ENCODE measurements around the gene CTNND1. TPM values are rescaled to one million over a fixed set of nuclear protein-coding genes. Genes with fewer than 3 reads are reported as not detected.
A peak's percentile ranks its signal among the peaks of the same experiment; 100 is the strongest.

The CTNND1 gene
- total and polyA plus RNA-seq, 12 donors: 28.9 to 85.6 (median 64.4) TPM

- H3K4me3 ChIP-seq: no peak overlapping the region
- TF ChIP-seq CTCF (IDR thresholded peaks at IDR 0.05): no peak
- intact Hi-C loops (cut with DNase I): no loop called here
- H3K27ac ChIP-seq: peak overlapping the region in 6 of 10 donors; percentile 10 to 62 (median 45)
- H3K27me3 ChIP-seq: no peaks in the 10 kb centered on the region
- WGBS, 2 donors: 69 to 70% methylated on average over 4 of the region's 4 CpGs
- no peak for DNase-seq
- H3K36me3 ChIP-seq: peaks cover 0 to 26% (median 0%) of the 10 kb centered on the region in 9 donors
- H3K9me3 ChIP-seq: no peaks in the 10 kb centered on the region
- peaks cover 19 to 98% (median 87%) of the 10 kb centered on the region in 9 donors for H3K4me1 ChIP-seq
- no peak for ATAC-seq
Observed at GRCh38 chr11:57787006-57787604, 25.5 kb downstream of the CTNND1 start.

GRCh38 chr11:57787920-57788702 is 26.5 kb downstream of the CTNND1 start:
- 59 to 60% methylated on average over 6 of the region's 6 CpGs for whole genome bisulfite sequencing, 2 donors
- Histone ChIP-seq H3K36me3 (peaks cover 0 to 34% (median under 1%) of the 10 kb centered on the region in 9 donors), H3K27ac (peak overlapping the region in 6 of 10 donors; percentile 0 to 62 (median 33)), H3K4me3 (no peak overlapping the region), H3K27me3 (no peaks in the 10 kb centered on the region), H3K4me1 (peaks cover 16 to 98% (median 87%) of the 10 kb centered on the region in 9 donors), H3K9me3 (no peaks in the 10 kb centered on the region)
- intact Hi-C loops (cut with DNase I): no loop called here
- DNase-seq (no peak), ATAC-seq (peak in 4 of 8 donors; percentile 9 to 31 (median 24))
- TF ChIP-seq CTCF (IDR thresholded peaks at IDR 0.05): no peak

GRCh38 chr11:57788703-57789088 is 27.1 kb downstream of the CTNND1 start:
- DNase-seq (no peak), ATAC-seq (no peak)
- peaks cover 16 to 99% (median 92%) of the 10 kb centered on the region in 9 donors for H3K4me1 ChIP-seq
- TF ChIP-seq CTCF (IDR thresholded peaks at IDR 0.05): no peak
- no peaks in the 10 kb centered on the region for H3K9me3 ChIP-seq
- H3K27me3 ChIP-seq: no peaks in the 10 kb centered on the region
- H3K36me3 ChIP-seq: peaks cover 0 to 40% (median 6%) of the 10 kb centered on the region in 9 donors
- H3K27ac ChIP-seq: peak overlapping the region in 3 of 10 donors; percentile 8 to 62 (median 23)
- intact Hi-C loops (cut with DNase I): no loop called here
- H3K4me3 ChIP-seq: no peak overlapping the region

- H3K9me3 ChIP-seq: no peaks in the 10 kb centered on the region
- intact Hi-C loops (cut with DNase I): loop anchor here in 1 of 10 donors (2.0 kb wide), 1 partner anchor 29 kb away; no protein-coding TSS in a partner anchor
- TF ChIP-seq CTCF (IDR thresholded peaks at IDR 0.05): no peak
- ATAC-seq: no peak
- 82 to 84% methylated on average over 22 of the region's 22 CpGs for WGBS, 2 donors
- H3K27ac ChIP-seq: peak overlapping the region in 9 of 10 donors; percentile 9 to 86 (median 76)
- H3K4me3 ChIP-seq: no peak overlapping the region
- no peak for DNase-seq
- no peaks in the 10 kb centered on the region for H3K27me3 ChIP-seq
- H3K36me3 ChIP-seq: peaks cover 0 to 68% (median 33%) of the 10 kb centered on the region in 9 donors
- H3K4me1 ChIP-seq: peaks cover 16 to 96% (median 82%) of the 10 kb centered on the region in 9 donors
Observed at GRCh38 chr11:57791321-57792059, 29.9 kb downstream of the CTNND1 start.

All from heart right ventricle (tissue), 16 donors.